GM21447 (cell line): Measurements from ENCODE around the gene BNC2.
"Not testable (repeated sequence)": the region's sequence is repeated elsewhere in the genome, so short reads cannot be mapped to it uniquely, and the experiment has no call there.

Source experiments
- ATAC-seq: cut with Tn5 transposase; IDR thresholded peaks from one replicate; pipeline ENCODE4 v1.9.1; 2021; ENCODE audit not compliant: unreplicated experiment

BNC2 gene, protein sequence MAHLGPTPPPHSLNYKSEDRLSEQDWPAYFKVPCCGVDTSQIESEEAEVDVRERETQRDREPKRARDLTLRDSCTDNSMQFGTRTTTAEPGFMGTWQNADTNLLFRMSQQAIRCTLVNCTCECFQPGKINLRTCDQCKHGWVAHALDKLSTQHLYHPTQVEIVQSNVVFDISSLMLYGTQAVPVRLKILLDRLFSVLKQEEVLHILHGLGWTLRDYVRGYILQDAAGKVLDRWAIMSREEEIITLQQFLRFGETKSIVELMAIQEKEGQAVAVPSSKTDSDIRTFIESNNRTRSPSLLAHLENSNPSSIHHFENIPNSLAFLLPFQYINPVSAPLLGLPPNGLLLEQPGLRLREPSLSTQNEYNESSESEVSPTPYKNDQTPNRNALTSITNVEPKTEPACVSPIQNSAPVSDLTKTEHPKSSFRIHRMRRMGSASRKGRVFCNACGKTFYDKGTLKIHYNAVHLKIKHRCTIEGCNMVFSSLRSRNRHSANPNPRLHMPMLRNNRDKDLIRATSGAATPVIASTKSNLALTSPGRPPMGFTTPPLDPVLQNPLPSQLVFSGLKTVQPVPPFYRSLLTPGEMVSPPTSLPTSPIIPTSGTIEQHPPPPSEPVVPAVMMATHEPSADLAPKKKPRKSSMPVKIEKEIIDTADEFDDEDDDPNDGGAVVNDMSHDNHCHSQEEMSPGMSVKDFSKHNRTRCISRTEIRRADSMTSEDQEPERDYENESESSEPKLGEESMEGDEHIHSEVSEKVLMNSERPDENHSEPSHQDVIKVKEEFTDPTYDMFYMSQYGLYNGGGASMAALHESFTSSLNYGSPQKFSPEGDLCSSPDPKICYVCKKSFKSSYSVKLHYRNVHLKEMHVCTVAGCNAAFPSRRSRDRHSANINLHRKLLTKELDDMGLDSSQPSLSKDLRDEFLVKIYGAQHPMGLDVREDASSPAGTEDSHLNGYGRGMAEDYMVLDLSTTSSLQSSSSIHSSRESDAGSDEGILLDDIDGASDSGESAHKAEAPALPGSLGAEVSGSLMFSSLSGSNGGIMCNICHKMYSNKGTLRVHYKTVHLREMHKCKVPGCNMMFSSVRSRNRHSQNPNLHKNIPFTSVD

DNA sequence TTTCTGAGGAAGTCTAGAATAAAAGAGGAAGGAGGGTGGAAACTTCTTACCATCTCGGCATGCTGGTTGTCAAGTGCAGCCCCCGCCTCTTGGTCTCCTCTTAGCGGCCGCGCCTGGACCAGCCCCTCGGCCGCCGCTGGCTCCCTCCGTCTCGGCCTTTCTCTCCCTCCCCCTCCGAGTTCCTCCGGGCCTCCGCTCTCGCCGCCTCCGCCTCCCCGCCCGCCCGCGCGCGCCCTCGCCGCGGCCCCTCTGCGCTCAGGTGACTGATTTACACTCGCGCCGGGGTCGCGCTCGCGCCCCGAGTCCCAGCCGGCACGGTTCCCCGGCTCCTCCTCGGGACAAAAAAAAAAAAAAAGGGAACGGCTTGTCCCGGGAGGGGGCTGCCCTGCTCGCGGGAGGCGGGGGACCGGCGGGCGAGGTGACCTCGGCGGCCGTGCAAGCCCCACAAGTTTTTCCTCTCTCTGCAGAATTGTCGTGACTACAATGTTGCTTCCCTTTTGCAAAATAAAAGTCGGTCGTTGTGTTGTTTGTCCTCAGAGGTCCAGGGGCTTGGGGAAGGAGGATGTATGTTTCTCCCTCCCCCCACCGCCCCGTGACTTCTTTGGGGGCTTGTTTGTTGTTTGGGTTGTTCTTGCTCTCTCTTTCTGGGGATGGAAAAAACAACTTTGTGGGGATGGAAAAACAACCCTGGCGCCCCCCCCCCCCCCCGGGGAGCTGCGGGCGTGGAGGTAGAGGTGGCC lies at the start of gene BNC2:
BNC2 (minus strand) TSS at position 75 of the 740 bp plus-strand sequence; CDS start at position 53, 22 bp downstream.
- ATAC-seq, result no peak

DNA sequence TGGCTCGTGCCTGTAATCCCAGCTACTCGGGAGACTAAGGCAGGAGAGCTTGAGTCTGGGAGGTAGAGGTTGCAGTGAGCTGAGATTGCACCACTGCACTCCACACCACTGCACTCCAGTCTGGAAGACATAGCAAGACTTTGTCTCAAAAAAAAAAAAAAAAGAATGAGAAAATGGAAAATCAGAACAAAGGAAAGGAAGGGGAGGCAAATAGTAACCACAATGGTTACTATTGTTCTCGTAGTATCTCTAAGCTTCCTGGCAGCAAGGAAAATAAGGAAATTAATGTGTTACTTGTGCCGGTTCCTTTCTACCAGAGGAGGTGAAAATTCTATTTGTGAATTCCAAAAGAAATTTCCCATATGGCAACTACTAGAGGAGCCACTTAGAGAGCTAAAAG lies 48.5 kb upstream of the BNC2 start:
- ATAC-seq, result no peak

DNA sequence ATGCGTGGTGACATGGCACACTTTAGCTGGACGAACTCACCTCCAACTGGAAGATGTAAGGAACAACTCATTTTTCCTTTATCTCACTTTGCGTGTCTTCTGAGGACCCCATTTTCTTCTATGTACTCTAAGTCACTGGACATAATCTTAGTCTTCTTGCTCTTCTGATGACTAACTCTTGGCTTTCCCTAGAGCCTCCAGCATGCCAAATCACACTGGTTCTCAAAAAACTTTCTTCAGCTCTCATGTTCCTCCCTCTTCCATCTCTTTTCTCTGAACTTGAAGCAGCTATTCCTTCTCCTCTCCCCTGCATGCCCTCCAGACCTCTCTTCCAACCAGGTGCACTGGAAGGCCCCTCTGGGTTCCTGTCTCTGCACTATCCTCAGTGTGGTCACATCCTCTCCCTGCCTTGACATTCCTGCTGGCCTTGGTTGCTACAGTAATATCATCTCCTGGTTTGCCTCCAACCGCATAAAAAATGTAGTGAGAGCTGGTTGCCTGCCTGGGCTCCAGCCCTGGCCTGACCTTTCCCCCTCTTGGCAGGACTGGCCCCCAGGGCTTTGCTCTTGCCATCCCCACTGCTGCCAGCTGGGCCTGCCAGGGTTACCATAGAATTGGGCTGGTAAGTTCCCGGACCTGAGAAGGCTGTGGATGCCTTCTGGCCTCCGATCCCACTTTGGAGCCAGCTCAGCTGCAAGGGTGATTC lies 44.8 kb upstream of the BNC2 start:
- no peak for ATAC-seq

DNA sequence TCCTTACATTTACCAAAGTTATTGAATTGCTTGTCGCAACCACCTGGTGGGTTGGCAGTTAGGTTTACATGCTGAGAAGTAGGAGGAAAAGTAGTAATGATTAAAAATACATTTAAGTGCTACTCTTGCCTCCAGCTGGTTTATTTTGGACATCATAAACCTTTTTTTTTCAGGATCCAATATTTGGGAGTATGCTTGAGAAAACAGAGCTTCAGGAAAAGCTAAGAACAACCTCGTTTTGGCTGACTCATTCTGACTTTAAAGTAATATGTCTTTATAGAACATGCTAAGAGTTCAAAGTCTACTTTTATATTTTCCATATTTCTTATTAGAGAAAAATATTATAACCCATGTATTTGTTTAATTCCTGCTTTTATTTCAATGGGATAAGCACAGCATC lies 41.7 kb upstream of the BNC2 start:
- no peak for ATAC-seq

DNA sequence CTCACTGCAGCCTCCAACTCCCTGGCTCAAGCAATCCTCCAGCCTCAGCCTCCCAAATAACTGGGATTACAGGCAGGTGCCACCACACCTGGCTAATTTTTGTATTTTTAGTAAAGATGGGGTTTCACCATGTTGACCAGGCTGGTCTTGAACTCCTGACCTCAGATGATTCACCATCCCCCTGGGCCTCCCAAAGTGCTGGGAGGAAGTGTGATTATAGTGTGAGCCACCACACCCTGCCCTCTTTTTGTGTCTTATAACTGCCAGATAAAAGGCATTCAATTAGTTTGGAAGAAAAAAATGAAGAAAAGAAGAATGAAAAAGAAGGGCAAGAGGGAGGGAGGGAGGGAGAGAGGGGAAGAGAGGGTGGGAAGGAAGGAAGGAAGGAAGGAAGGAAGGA lies 37.7 kb upstream of the BNC2 start:
- not testable (repeated sequence) for ATAC-seq

DNA sequence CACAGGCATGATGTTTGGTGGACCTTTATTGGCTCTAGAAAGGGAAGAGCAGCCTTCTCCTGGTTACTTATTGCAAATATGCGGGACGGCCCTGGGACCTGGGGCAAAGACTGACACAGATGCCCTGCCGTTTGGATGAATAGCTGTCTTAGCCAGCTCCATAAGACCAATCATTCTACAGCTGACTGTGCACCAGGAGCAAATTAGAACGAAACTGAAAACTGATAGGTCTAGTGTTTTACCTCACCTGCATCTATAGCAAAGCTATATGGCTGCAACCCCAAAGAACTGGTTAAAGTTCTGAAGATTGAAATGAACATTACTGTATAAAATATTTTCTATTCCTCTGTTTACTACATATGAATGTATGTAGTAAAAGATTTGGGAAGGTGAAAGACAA lies 34.2 kb upstream of the BNC2 start:
- no peak for ATAC-seq

DNA sequence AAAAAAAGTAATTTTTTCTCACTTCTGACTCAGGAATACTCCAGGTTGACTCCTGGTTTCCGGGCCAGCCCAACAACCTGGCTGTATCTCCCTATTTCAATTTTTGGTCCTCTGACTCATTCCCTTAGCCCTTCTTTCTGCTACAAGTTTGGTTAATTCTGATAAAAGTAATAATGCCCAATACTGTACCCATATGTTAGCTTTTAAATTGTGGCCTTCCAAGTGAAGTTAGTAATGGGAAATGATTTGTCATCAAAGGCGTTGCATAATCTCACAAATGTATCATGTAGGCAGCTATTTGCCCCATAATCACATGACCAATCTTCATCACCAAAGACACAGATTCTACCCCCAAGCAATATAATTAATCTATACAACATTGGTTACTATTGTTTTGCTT lies 31.1 kb upstream of the BNC2 start:
- ATAC-seq, result no peak

DNA sequence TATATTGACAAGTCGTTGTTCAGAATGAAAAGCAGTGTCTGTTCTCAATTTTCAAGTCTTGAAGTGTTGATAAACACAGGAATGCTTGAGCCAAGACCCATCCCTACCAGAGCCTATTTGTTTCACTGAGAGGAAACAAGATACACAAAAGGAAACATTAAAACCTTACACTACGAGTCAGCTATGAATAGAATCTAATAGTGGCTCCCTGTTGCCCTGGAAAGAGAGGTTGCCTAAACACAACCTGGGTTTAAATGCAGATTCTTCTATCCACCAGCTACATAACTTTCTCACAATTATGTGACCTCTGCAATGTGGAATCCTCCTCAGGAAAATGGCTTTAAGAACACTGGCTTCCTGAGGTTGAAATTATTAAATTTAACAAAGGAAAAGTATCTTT lies 29.1 kb upstream of the BNC2 start:
- ATAC-seq, result no peak

DNA sequence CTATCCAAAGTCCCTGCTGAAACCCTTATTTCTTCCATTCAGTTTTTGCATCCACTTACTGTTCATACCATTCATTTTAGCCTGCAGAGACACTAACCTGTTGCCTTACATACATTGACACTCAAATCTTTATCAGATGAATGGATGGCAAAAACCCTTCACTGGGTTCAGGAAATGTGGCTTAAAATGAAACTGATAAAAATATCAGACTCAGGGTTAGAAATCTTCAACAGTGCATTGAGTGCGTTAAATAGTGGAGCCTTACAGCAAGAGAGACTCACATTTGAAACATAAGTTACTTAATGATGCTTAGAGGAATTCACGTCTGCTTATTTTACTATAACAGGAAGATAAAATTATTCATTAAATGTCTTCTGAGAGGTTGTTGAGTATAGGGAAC lies 28.0 kb upstream of the BNC2 start:
- ATAC-seq, result no peak

DNA sequence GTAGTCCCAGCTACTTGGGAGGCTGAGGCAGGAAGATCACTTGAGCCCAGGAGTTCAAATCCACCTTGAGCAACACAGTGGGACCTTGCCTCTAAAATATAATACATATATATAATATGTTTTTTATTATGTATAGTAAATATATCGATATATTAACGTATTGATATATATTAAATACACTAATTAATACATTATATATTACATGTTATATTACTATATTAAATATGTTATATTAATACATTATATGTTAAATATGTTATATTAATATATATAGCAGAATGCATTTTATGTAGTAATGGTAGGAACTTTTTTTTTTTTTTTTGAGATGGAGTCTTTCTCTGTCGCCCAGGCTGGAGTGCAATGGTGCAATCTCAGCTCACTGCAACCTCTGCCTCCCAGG lies 18.1 kb upstream of the BNC2 start:
- ATAC-seq, result no peak

DNA sequence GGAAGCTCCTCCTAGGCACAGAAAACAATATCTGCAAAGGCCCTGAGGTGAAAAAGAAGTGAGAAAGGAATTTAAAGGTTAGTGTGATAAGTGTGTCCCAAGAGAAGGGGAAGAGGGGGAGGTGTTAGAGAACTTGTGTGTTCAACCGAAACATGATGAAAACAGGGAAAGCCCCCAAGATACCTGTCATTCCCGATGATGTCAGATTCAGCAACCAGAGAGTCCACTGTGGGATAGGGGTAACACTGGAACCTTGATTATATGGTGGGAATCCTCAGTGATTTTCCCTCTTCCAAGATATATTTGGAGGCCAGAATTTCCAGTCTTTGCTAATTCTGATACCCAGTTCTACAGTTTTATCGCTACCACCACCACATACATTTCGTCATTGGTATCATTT lies 15.5 kb upstream of the BNC2 start:
- no peak for ATAC-seq

DNA sequence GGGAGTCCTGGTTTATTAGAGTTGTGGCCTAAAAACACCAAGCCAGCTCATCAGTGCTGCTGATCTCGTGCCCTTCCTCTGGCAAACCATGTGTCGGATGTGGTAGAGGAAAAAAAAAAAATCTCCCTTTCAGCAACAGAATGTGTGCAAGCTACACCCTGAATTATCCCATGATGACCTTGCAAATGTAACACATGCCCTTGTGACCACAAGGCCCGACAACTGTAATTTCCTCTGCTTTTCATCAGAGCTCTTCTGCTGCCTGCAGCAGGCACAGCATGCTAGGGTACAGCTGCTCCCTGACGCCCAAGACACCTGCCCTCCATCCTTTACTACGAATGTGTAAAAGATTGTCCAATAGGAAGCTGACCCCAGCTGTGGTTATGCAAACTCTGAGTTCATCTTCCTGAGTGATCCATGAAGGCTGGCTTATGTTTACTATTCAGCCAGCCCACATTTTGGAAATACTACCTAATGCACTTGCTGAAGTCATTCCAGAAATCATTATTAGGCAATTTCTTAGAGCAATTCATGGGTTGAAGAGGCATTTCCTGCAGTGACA lies 14.6 kb upstream of the BNC2 start:
- ATAC-seq, result no peak

DNA sequence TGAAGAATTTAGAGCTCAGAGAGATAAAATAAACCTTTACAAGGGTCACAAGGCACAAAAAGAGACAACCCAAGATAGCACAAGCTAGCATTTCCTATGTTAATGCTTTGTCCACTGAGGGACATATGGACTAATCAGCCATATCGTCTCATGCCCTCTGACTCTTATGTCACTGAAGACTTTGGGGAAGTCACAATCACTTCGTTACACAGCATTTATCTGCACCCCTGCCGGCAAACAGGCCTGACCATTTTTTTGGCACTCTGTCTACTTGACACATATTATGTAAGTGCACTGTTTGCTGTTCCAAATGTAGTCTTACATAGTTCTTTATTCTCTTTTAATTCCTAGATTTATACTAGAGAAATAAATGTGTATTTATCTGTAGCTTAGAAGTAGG lies 13.9 kb upstream of the BNC2 start:
- no peak for ATAC-seq

DNA sequence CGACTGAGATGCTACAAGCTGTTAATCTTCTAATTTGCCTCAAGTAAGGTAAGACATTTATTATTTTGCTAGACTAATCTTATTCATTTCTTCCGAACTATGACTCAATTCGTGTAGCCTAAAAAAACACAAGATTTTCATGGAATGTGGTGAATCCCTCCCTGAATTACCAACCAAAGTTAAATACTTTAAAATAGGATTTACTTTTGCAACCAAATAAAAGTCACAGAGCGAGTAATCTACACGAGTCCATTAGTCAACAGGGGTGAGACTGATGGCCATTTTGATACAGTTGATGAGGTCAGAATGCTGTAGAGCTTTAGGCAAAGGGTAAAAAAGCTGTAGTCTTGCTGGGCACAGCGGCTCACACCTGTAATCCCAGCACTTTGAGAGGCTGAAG lies 13.1 kb upstream of the BNC2 start:
- no peak for ATAC-seq

DNA sequence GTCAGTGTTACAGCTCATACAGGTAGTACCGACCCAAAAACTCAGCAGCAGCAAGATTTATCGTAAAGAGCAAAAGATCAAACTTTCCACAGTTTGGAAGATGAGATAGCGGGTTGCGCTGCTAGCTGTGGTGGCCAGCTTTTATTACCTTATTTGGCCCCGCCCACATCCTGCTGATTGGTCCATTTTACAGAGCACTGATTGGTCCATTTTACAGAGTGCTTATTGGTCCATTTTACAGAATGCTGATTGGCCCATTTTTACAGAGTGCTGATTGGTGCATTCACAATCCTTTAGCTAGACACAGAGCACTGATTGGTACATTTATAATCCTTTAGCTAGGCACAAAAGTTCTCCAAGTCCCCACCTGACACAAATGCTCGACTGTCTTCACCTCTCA lies 12.0 kb upstream of the BNC2 start:
- not testable (repeated sequence) for ATAC-seq

DNA sequence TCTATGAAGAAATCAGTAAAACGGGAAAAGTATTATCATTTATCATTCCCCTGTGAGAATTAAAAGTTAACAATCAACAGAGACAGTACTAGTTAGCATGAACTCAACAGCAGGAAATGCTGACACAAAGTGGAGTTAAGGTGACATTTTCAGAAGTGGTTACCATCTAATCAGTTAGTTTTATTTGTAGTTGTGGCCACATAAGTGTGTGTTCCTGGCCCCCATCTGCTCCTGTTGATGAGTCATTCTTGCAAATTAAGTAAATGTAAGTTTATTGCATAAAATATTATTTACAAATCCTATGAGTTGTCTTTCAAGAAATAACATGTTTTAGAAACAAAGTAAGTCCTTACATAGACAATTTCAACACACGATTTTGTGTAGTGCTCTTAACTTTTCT lies 8.9 kb upstream of the BNC2 start:
- no peak for ATAC-seq

DNA sequence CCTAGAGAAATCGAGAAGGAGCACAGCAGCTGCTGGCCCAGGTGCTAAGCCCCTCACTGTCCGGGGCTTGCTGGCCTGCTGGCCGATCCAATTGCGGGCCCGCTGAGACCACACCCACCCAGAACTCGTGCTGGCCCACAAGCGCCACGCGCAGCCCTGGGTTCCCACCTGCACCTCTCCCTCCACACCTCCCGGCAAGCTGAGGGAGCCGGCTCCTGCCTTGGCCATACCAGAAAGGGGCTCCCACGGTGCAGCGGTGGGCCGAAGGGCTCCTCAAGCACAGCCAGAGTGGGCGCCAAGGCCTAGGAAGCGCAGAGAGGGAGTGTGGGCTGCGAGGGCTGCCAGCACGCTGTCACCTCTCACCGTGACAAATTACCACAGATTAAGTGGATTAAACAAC lies 6.8 kb upstream of the BNC2 start:
- no peak for ATAC-seq

DNA sequence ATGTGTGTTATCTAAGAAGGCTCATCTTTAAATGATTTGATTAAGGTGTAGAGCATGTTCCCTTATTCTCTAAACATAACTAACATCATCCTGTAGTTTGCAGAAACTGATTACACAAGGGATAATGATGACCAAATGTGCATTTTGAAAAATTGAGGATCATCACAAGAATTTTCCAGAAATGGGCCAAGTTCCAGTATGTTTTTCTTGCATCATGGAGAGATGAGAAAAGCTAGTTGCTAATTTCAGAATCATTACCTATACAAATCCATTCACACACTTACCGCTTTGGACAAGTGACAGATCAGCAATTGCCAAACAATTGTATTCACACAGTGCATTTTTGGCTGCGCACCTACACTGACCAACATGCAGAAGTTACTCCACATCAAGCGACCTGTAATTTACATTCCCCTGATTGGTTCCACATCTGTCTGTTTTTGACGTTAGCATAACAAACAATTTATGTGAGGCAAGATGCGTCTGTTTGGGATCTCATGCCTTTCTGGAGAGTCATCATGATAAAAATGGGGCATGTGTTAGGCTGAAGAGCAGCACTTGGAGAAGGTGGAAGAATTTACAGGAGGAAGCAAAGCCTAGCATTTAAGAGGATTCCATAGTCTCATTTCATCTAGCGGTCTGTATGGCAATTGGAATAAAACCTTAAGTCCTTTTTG lies 2.8 kb upstream of the BNC2 start:
- ATAC-seq, result no peak

DNA sequence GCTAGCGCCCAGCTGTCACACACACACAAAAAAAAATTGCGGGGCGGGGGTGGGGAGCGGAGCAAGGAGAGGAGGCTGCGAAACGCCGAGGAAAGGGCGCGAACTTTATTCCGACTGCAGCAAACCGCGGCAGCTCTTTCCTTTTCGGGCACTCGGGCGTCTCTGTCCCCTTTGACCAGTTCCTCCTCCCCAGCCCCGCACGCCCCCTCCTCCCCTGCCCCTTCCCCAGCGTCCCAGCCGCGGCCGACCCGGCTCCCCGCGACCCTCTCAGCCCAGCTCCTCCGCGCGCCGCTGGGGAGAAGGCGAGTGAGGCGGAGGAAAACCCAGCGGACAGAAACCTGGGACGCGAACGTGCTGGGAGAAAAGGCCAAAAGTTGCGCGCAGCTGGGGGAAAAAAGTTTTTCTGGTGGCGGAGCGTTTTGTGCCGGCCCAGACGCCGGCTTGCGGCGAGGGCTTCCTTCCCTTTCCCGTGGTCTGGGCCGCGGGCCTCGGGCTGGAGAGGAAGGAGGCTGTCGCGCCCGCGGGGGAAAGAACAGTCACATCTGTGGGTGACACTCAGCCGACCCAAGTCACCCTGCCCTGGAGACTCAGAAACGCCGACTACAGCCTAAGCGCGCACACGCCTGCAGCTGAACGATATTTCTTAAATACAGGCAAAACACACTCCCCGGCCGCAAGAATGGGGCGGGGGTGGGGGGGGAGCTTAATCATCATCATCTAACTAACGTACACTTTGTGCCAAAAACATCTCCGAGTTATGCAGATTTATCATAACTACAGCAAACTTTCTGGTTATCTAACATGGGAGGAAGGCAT lies 1.1 kb upstream of the BNC2 start:
- no peak for ATAC-seq
